C4-2B (cell line): ENCODE results near the gene ANO2.

Experiments used
- ZFX ChIP-seq: fragments of 450-650 bp; IDR thresholded peaks from 2 replicates; pipeline ENCODE4 v1.6.1; 2017
- TF ChIP-seq, protein P1 (sequence below): fragments of 450-650 bp; conservative IDR thresholded peaks from 2 replicates; pipeline ENCODE4 v1.5.1; 2017; ENCODE audit warnings: mild to moderate bottlenecking

DNA sequence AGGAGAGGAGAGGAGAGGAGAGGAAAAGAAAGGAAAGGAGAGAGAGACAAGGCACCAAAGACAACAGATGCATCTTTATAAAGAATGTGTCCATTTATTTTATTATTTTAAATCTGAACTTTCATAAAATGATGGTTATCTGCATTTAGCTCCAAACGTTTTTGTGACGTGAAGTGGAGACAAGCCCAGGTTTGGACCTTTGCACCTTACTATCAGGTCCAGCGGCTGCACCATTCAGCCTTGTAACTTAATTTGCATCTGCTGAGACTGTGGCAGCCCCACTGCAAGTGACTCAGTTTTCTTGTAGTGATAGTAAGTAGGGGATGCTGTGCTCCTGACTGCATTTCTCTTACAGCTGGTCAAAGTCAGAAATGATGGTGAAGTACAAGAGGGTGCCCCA lies 382.5 kb downstream of the ANO2 start:
- TF ChIP-seq, protein P1, sequence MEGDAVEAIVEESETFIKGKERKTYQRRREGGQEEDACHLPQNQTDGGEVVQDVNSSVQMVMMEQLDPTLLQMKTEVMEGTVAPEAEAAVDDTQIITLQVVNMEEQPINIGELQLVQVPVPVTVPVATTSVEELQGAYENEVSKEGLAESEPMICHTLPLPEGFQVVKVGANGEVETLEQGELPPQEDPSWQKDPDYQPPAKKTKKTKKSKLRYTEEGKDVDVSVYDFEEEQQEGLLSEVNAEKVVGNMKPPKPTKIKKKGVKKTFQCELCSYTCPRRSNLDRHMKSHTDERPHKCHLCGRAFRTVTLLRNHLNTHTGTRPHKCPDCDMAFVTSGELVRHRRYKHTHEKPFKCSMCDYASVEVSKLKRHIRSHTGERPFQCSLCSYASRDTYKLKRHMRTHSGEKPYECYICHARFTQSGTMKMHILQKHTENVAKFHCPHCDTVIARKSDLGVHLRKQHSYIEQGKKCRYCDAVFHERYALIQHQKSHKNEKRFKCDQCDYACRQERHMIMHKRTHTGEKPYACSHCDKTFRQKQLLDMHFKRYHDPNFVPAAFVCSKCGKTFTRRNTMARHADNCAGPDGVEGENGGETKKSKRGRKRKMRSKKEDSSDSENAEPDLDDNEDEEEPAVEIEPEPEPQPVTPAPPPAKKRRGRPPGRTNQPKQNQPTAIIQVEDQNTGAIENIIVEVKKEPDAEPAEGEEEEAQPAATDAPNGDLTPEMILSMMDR = no peak
- TF ChIP-seq ZFX = no peak
